HL-60 (cell line): ENCODE measurements around the gene RIMBP3B.
"Not testable (repeated sequence)": the region's sequence is repeated elsewhere in the genome, so short reads cannot be mapped to it uniquely, and the experiment has no call there.

ENCODE experiments used
- CTCF ChIP-seq: IDR thresholded peaks from one replicate; pipeline ENCODE4 v1.5.1; 2011; ENCODE audit warnings: low read length, control low read depth, inconsistent platforms; ENCODE audit not compliant: insufficient read depth
- GABPA ChIP-seq: IDR thresholded peaks from 2 replicates; pipeline ENCODE4 v1.6.1; 2012; ENCODE audit warnings: low read depth

- TF ChIP-seq GABPA, CTCF: not testable (repeated sequence)
Observed at GRCh38 chr22:21362473-21362872, 21.1 kb upstream of the RIMBP3B start.
